ENCODE data around the gene UNC13B. TPM values are rescaled to one million over a fixed set of nuclear protein-coding genes. Genes with fewer than 3 reads are reported as not detected.

The UNC13B gene
- total and polyA plus RNA-seq, 2 donors (not counting 3 experiments of a cell fraction or from before 2014, with no cell fraction given): 30.1 to 46.2 TPM

DNA sequence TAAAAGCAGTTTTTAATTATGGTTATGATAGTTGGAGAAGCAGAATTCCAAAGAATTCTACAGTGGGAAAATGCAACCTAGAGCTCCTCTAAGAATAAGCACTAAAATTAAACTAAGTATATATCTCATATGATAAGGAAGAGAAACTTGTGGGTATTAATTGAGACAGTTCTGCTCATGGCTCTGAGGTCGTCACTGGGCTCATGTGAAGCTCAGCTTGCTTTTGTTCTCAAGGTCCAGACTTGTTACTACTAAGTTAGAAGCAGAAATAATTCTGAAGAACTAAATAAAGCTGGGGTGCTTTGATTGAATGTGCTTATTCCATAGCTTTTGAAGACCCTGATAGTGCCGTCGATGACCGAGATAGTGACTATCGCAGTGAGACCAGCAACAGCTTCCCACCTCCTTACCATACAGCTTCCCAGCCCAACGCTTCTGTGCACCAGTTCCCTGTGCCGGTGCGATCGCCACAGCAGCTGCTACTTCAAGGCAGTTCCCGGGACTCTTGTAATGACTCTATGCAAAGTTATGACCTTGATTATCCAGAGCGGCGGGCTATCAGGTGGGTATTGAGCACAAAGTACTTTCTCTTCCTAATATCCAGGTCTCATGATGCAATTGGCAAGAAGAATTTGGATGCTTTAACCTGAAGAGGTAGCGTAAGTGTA lies 133.7 kb downstream of the UNC13B start:
- no TSS peak for BruUV-seq (replicated peaks)
- CTCF ChIA-PET: interaction anchor here (0.6 to 1.5 kb wide), 4 partner anchors 8 to 24 kb away, joined by 3 to 5 read pairs (median 4); no protein-coding TSS in a partner anchor

More for the DNA sequence above, 133.7 kb downstream of the UNC13B start:
- POLR2A ChIA-PET: no interaction called here
- H3K36me3 ChIP-seq (ENCODE audit: control insufficient read depth in 2 of 2, extremely low read depth in 1 of 2, insufficient read depth in 2 of 2, low read length in 2 of 2): no peaks in the 10 kb centered on the region
- H3K9me3 ChIP-seq (replicated peaks; ENCODE audit: control insufficient read depth, insufficient read depth, low read length): no peaks in the 10 kb centered on the region
- H4K20me1 ChIP-seq (replicated peaks; ENCODE audit: control insufficient read depth, extremely low read depth, insufficient read depth, low read length): no peaks in the 10 kb centered on the region
- H2AFZ ChIP-seq (ENCODE audit: low read depth, low read length): no peak overlapping the region
- TF ChIP-seq, protein P1, sequence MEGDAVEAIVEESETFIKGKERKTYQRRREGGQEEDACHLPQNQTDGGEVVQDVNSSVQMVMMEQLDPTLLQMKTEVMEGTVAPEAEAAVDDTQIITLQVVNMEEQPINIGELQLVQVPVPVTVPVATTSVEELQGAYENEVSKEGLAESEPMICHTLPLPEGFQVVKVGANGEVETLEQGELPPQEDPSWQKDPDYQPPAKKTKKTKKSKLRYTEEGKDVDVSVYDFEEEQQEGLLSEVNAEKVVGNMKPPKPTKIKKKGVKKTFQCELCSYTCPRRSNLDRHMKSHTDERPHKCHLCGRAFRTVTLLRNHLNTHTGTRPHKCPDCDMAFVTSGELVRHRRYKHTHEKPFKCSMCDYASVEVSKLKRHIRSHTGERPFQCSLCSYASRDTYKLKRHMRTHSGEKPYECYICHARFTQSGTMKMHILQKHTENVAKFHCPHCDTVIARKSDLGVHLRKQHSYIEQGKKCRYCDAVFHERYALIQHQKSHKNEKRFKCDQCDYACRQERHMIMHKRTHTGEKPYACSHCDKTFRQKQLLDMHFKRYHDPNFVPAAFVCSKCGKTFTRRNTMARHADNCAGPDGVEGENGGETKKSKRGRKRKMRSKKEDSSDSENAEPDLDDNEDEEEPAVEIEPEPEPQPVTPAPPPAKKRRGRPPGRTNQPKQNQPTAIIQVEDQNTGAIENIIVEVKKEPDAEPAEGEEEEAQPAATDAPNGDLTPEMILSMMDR (IDR thresholded peaks at IDR 0.05; ENCODE audit: extremely low read depth in 1 of 2, insufficient read depth in 1 of 2, low read depth in 1 of 2, low read length in 2 of 2): no peak
- TF ChIP-seq GATA2 (IDR thresholded peaks at IDR 0.05; ENCODE audit: insufficient read depth, insufficient read length, low read depth, low read length) (no peak), POLR2AphosphoS5 (IDR thresholded peaks at IDR 0.05; ENCODE audit: insufficient read depth, low read depth, low read length) (no peak), MYC (IDR thresholded peaks at IDR 0.05; ENCODE audit: low read depth, low read length) (no peak), POLR2A (IDR thresholded peaks at IDR 0.05; ENCODE audit: low read depth, low read length) (no peak), EZH2 (IDR thresholded peaks at IDR 0.05; ENCODE audit: borderline replicate concordance, low read depth, low read length, severe bottlenecking) (no peak), FOS (IDR thresholded peaks at IDR 0.05; ENCODE audit: borderline replicate concordance, insufficient read depth, low read length) (no peak), JUN (IDR thresholded peaks at IDR 0.05; ENCODE audit: borderline replicate concordance, insufficient read depth, insufficient read length, low read depth) (no peak)
- TF ChIP-seq, protein P2, sequence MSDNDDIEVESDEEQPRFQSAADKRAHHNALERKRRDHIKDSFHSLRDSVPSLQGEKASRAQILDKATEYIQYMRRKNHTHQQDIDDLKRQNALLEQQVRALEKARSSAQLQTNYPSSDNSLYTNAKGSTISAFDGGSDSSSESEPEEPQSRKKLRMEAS (IDR thresholded peaks at IDR 0.05; ENCODE audit: insufficient read depth, insufficient read length): no peak
- no peaks in the 10 kb centered on the region for H3K9me1 ChIP-seq (replicated peaks; ENCODE audit: control insufficient read depth, extremely low read depth, insufficient read depth, low read length)
- no peak overlapping the region for H3K9ac ChIP-seq (replicated peaks; ENCODE audit: extremely low read depth, insufficient read depth, low read length)
- H3K27me3 ChIP-seq (ENCODE audit: control insufficient read depth in 2 of 2, insufficient read depth in 2 of 2, low read length in 2 of 2): no peaks in the 10 kb centered on the region
- no peak for DNase-seq (ENCODE audit: low read depth, low spot score)
- H3K4me2 ChIP-seq (ENCODE audit: insufficient read depth, low read length): no peak overlapping the region
- no peak for FAIRE-seq
- H3K27ac ChIP-seq (ENCODE audit: insufficient read depth, low read depth, low read length): no peak overlapping the region
- dilution Hi-C loops (cut with MboI; ENCODE audit: extremely low pct_ligation_motif_present, low sequenced_read_pairs) (no loop called here), intact Hi-C loops (cut with micrococcal nuclease) (no loop called here)
- H3K79me2 ChIP-seq (ENCODE audit: control insufficient read depth, insufficient read depth, low read length): no peaks in the 10 kb centered on the region
- no peak overlapping the region for H3K4me3 ChIP-seq (replicated peaks in 1 of 3; ENCODE audit: insufficient read depth in 1 of 3, low read depth in 1 of 3, low read length in 3 of 3)
- no peaks in the 10 kb centered on the region for H3K4me1 ChIP-seq (ENCODE audit: control insufficient read depth, extremely low read depth, insufficient read depth, low read length)

Measured in endothelial cell of umbilical vein (primary cell).